ENCODE data around the gene BLOC1S5.

BLOC1S5 gene

GRCh38 chr6:8088886-8089285 lies 24.7 kb upstream of the BLOC1S5 start:
- Mint-ChIP-seq H3K4me3 (no peak overlapping the region), H3K36me3 (ENCODE audit: low read depth) (peaks cover 54% of the 10 kb centered on the region), H3K27ac (peak overlapping the region; percentile 12), H3K9me3 (peaks cover 8% of the 10 kb centered on the region), H3K4me1 (ENCODE audit: low read depth) (peaks cover 21% of the 10 kb centered on the region), H3K27me3 (no peaks in the 10 kb centered on the region)
- intact Hi-C loops (cut with micrococcal nuclease), result no loop called here

DNA sequence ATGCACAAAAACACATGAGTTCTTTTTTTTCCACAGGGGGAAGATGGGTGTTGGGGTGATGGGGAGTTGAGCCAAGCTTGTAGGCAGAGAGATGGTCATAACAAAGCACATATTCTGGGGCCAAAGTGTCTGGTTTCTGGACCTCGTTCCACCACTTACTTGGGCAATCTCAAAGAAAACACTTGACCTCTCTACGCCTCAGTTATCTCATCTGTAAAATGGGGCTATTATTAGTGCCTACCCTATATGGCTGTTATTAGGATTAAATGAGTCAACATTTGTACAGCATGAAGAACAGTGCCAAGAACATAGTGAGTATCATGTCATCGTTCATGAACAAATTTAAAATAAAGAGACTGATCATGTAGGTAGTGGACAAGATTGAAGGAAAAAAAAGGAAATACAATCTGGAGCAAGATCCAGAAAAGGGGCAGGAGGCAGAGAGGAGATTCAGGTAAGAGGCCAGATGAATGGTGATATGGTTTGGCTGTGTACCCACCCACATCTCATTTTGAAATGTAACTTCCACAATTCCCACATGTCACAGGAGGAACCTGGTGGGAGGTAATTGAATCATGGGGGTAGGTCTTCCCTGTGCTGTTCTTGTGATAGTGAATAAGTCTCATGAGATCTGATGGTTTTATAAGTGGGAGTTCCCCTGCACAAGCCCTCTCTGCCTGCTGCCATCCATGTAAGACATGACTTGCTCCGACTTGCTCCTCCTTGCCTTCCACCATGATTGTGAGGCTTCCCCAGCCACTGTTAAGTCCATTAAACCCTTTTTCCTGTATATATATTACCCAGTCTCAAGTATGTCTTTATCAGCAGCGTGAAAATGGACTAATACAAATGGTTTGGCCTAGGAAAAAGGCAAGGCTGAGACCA lies 23.9 kb upstream of the BLOC1S5 start:
- H3K27ac Mint-ChIP-seq, result peak overlapping the region; percentile 12
- H3K4me1 Mint-ChIP-seq (ENCODE audit: low read depth), result peaks cover 29% of the 10 kb centered on the region
- H3K36me3 Mint-ChIP-seq (ENCODE audit: low read depth), result peaks cover 51% of the 10 kb centered on the region
- H3K27me3 Mint-ChIP-seq, result no peaks in the 10 kb centered on the region
- intact Hi-C loops (cut with micrococcal nuclease), result no loop called here
- no peak overlapping the region for H3K4me3 Mint-ChIP-seq
- peaks cover 8% of the 10 kb centered on the region for H3K9me3 Mint-ChIP-seq

GRCh38 chr6:8086755-8087306 lies 22.6 kb upstream of the BLOC1S5 start:
- H3K4me3 Mint-ChIP-seq, result no peak overlapping the region
- intact Hi-C loops (cut with micrococcal nuclease), result no loop called here
- peaks cover 8% of the 10 kb centered on the region for H3K9me3 Mint-ChIP-seq
- peak overlapping the region; percentile 23 for H3K27ac Mint-ChIP-seq
- H3K4me1 Mint-ChIP-seq (ENCODE audit: low read depth), result peaks cover 36% of the 10 kb centered on the region
- H3K27me3 Mint-ChIP-seq, result no peaks in the 10 kb centered on the region
- peaks cover 44% of the 10 kb centered on the region for H3K36me3 Mint-ChIP-seq (ENCODE audit: low read depth)

GRCh38 chr6:8085053-8085511 lies 20.9 kb upstream of the BLOC1S5 start:
- no peaks in the 10 kb centered on the region for H3K27me3 Mint-ChIP-seq
- H3K36me3 Mint-ChIP-seq (ENCODE audit: low read depth), result peaks cover 35% of the 10 kb centered on the region
- no peak overlapping the region for H3K27ac Mint-ChIP-seq
- H3K9me3 Mint-ChIP-seq, result peaks cover 8% of the 10 kb centered on the region
- no peak overlapping the region for H3K4me3 Mint-ChIP-seq
- intact Hi-C loops (cut with micrococcal nuclease), result no loop called here
- H3K4me1 Mint-ChIP-seq (ENCODE audit: low read depth), result peaks cover 45% of the 10 kb centered on the region

- H3K27me3 Mint-ChIP-seq, result no peaks in the 10 kb centered on the region
- peaks cover 50% of the 10 kb centered on the region for H3K4me1 Mint-ChIP-seq (ENCODE audit: low read depth)
- no peak overlapping the region for H3K27ac Mint-ChIP-seq
- peaks cover 31% of the 10 kb centered on the region for H3K36me3 Mint-ChIP-seq (ENCODE audit: low read depth)
- no peak overlapping the region for H3K4me3 Mint-ChIP-seq
- peaks cover 8% of the 10 kb centered on the region for H3K9me3 Mint-ChIP-seq
- intact Hi-C loops (cut with micrococcal nuclease), result no loop called here
Observed at GRCh38 chr6:8084586-8084985, 20.4 kb upstream of the BLOC1S5 start.

DNA sequence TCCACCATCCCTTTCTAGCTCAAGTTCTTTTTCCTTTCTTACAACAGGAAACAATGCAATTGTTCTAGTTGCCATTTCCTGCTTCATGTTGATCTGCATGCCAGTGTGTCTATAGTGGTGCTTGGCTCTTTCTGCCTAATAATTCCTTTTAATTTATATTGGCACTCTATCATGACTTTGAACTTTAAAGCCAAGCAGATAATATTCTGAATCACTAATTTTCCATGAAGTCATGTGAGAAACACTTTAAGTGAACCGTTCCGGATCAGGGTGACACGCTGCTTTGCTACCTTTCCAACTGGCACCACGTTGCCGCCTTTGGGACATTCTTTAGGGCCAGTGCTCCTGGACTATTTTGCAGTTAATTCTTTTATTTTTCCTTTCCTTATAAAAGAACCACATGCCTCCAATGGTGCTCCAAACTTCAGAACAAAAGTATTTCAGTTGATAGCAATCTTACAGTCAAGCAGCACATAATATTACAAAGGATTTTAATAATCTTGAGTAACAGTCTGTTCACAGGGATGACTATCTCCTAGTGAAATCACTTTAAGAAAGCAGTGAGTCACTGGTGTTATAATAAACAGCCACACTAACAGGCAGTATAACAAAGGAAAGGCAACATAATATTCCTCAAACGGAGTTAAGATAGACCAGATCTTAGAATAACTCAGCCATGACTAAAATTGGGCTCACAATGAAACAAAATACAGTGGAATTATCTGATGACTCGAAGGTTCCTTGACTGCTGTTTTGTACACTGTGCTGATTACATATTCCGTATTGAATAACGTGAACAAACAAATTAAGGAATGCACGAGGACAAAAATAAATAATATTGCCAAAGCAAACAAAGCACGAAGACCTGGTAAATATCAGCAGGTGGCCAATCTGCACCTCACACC lies 19.0 kb upstream of the BLOC1S5 start:
- intact Hi-C loops (cut with micrococcal nuclease), result no loop called here
- no peak overlapping the region for H3K4me3 Mint-ChIP-seq
- H3K27ac Mint-ChIP-seq, result peak overlapping the region; percentile 61
- peaks cover 20% of the 10 kb centered on the region for H3K36me3 Mint-ChIP-seq (ENCODE audit: low read depth)
- H3K4me1 Mint-ChIP-seq (ENCODE audit: low read depth), result peaks cover 43% of the 10 kb centered on the region
- H3K27me3 Mint-ChIP-seq, result no peaks in the 10 kb centered on the region
- peaks cover 3% of the 10 kb centered on the region for H3K9me3 Mint-ChIP-seq

GRCh38 chr6:8082572-8082953 lies 18.4 kb upstream of the BLOC1S5 start:
- Mint-ChIP-seq H3K4me3 (no peak overlapping the region), H3K9me3 (no peaks in the 10 kb centered on the region), H3K27me3 (no peaks in the 10 kb centered on the region), H3K27ac (peak overlapping the region; percentile 61), H3K36me3 (ENCODE audit: low read depth) (peaks cover 17% of the 10 kb centered on the region), H3K4me1 (ENCODE audit: low read depth) (peaks cover 46% of the 10 kb centered on the region)
- intact Hi-C loops (cut with micrococcal nuclease), result no loop called here

- Mint-ChIP-seq H3K27ac (peak overlapping the region; percentile 84), H3K4me1 (ENCODE audit: low read depth) (peaks cover 52% of the 10 kb centered on the region), H3K27me3 (no peaks in the 10 kb centered on the region), H3K4me3 (peak overlapping the region; percentile 45), H3K9me3 (no peaks in the 10 kb centered on the region), H3K36me3 (ENCODE audit: low read depth) (peaks cover 6% of the 10 kb centered on the region)
- intact Hi-C loops (cut with micrococcal nuclease), result no loop called here
Observed at GRCh38 chr6:8080362-8081151, 16.4 kb upstream of the BLOC1S5 start.

DNA sequence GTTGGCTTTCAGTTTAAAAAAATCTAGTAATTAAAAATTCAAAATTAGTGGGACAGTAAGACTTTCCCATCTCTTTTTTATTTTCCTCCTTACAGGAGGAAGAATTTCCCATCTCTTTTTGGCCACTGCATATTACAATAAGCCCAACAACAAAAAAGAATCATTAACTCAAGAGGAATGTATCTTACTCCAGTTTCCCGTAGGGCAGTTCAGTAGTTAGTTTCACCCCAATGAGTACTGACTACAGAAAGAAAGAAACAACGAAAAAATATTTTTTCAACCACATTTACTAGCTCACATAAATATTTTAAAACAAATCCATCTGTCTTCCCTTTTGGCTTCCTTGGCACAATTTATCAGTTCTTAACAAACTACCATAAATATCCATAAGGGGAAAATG lies 14.9 kb upstream of the BLOC1S5 start:
- H3K27me3 Mint-ChIP-seq, result no peaks in the 10 kb centered on the region
- no peaks in the 10 kb centered on the region for H3K9me3 Mint-ChIP-seq
- no peak overlapping the region for H3K27ac Mint-ChIP-seq
- peaks cover 67% of the 10 kb centered on the region for H3K4me1 Mint-ChIP-seq (ENCODE audit: low read depth)
- peaks cover 6% of the 10 kb centered on the region for H3K36me3 Mint-ChIP-seq (ENCODE audit: low read depth)
- no peak overlapping the region for H3K4me3 Mint-ChIP-seq
- intact Hi-C loops (cut with micrococcal nuclease), result no loop called here

DNA sequence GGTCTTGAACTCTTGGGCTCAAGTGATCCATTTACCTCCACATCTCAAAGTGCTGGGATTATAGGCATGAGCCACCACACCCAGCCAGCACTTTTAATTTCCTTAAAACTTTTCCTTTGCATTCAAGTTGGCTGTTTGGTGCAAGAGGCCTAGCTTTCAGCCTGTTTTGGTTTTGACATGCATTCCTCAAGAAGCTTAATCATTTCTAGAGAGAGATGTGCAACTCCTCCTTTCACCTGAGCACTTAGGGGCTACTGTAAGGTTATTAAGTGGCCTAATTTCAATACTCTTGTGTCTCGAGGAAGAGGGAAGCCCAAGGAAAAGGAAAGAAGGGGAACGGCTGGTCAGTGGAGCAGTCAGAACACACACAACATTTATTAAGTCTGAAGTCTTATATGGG lies 13.8 kb upstream of the BLOC1S5 start:
- H3K27ac Mint-ChIP-seq, result peak overlapping the region; percentile 64
- intact Hi-C loops (cut with micrococcal nuclease), result no loop called here
- peaks cover 6% of the 10 kb centered on the region for H3K36me3 Mint-ChIP-seq (ENCODE audit: low read depth)
- H3K4me3 Mint-ChIP-seq, result no peak overlapping the region
- H3K4me1 Mint-ChIP-seq (ENCODE audit: low read depth), result peaks cover 62% of the 10 kb centered on the region
- no peaks in the 10 kb centered on the region for H3K9me3 Mint-ChIP-seq
- no peaks in the 10 kb centered on the region for H3K27me3 Mint-ChIP-seq

DNA sequence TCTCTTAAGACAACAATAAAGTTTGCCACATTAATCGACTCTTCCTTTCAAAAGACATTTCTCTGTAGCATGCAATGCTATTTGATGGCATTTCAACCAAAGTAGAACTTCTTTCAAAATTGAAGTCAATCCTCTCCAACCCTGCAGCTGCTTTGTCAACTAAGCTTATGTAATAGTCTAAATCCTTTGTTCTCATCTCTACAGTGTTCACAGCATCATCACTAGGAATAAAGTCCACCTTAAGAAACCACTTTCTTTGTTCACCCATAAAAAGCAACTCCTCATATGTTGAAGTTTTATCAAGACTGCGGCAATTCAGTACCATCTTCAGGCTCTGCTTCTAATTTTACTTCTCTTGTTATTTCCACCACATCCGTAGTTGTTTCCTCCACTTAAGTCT lies 11.5 kb upstream of the BLOC1S5 start:
- H3K4me3 Mint-ChIP-seq, result no peak overlapping the region
- no peaks in the 10 kb centered on the region for H3K9me3 Mint-ChIP-seq
- peak overlapping the region; percentile 11 for H3K27ac Mint-ChIP-seq
- intact Hi-C loops (cut with micrococcal nuclease), result no loop called here
- no peaks in the 10 kb centered on the region for H3K27me3 Mint-ChIP-seq
- peaks cover 54% of the 10 kb centered on the region for H3K4me1 Mint-ChIP-seq (ENCODE audit: low read depth)
- peaks cover 6% of the 10 kb centered on the region for H3K36me3 Mint-ChIP-seq (ENCODE audit: low read depth)

- H3K27ac Mint-ChIP-seq, result no peak overlapping the region
- H3K4me1 Mint-ChIP-seq (ENCODE audit: low read depth), result peaks cover 49% of the 10 kb centered on the region
- H3K36me3 Mint-ChIP-seq (ENCODE audit: low read depth), result peaks cover 6% of the 10 kb centered on the region
- intact Hi-C loops (cut with micrococcal nuclease), result no loop called here
- H3K9me3 Mint-ChIP-seq, result no peaks in the 10 kb centered on the region
- H3K27me3 Mint-ChIP-seq, result no peaks in the 10 kb centered on the region
- H3K4me3 Mint-ChIP-seq, result no peak overlapping the region
Observed at GRCh38 chr6:8075185-8075584, 11.0 kb upstream of the BLOC1S5 start.

GRCh38 chr6:8074213-8074612 lies 10.0 kb upstream of the BLOC1S5 start:
- no peaks in the 10 kb centered on the region for H3K27me3 Mint-ChIP-seq
- H3K9me3 Mint-ChIP-seq, result no peaks in the 10 kb centered on the region
- H3K4me1 Mint-ChIP-seq (ENCODE audit: low read depth), result peaks cover 42% of the 10 kb centered on the region
- H3K4me3 Mint-ChIP-seq, result no peak overlapping the region
- peaks cover 6% of the 10 kb centered on the region for H3K36me3 Mint-ChIP-seq (ENCODE audit: low read depth)
- no peak overlapping the region for H3K27ac Mint-ChIP-seq
- intact Hi-C loops (cut with micrococcal nuclease), result no loop called here
